Kidney (tissue), 14 donors: ENCODE measurements around the gene KIAA2012. TPM values are rescaled to one million over a fixed set of nuclear protein-coding genes. Genes with fewer than 3 reads are reported as not detected.

ENCODE experiments used
- DNase-seq, 5 donors: peaks; one replicate each; pipeline ENCODE4 v3.0.0-alpha.2; 2013 to 2020
- FAIRE-seq: peaks from 2 replicates; lab custom pipeline; 2012; peaks lifted over from hg19 to GRCh38; lab: Jason Lieb, UNC
- H3K27ac ChIP-seq, 2 donors: one replicate each; pipeline ENCODE4 v1.7.0; 2013; ENCODE audit warnings: low read depth in 2 of 2, low read length in 2 of 2, inconsistent platforms in 1 of 2
- H3K27me3 ChIP-seq: one replicate; pipeline ENCODE4 v1.7.1; 2013; ENCODE audit warnings: low read length, inconsistent platforms; ENCODE audit not compliant: control insufficient read depth, insufficient read depth
- H3K36me3 ChIP-seq, 3 donors: one replicate each; pipeline versions ENCODE4 v1.7.0 to v1.7.1; 2013; ENCODE audit warnings: low read length in 3 of 3, control low read depth in 1 of 3, inconsistent platforms in 1 of 3; ENCODE audit not compliant: insufficient read depth in 3 of 3, control insufficient read depth in 2 of 3
- H3K4me1 ChIP-seq, 3 donors: one replicate each; pipeline versions ENCODE4 v1.7.0 to v1.7.1; 2013; ENCODE audit warnings: low read length in 3 of 3, inconsistent platforms in 1 of 3, low read depth in 1 of 3; ENCODE audit not compliant: control insufficient read depth in 2 of 3, insufficient read depth in 2 of 3
- H3K4me3 ChIP-seq, 3 donors: one replicate each; pipeline versions ENCODE4 v1.7.0 to v1.8.1; 2013; ENCODE audit warnings: low read length in 3 of 3, control low read depth in 1 of 3, inconsistent platforms in 1 of 3
- H3K9ac ChIP-seq, 3 donors: one replicate each; pipeline versions ENCODE4 v1.7.0 to v1.7.1; 2013; ENCODE audit warnings: low read length in 3 of 3, control low read depth in 1 of 3, inconsistent platforms in 1 of 3
- H3K9me3 ChIP-seq, 3 donors: one replicate each; pipeline versions ENCODE4 v1.7.0 to v1.7.1; 2013; ENCODE audit warnings: low read length in 3 of 3, control low read depth in 1 of 3, inconsistent platforms in 1 of 3; ENCODE audit not compliant: control insufficient read depth in 2 of 3, insufficient read depth in 1 of 3
- CTCF ChIP-seq: IDR thresholded peaks from 3 replicates; pipeline ENCODE4 v1.5.1; 2012; ENCODE audit warnings: mild to moderate bottlenecking, moderate library complexity, borderline replicate concordance; ENCODE audit not compliant: insufficient read depth; ENCODE audit errors: extremely low read depth
- intact Hi-C: fragments of 100-400 bp; cut with DNase I; formaldehyde crosslinking; loops from one replicate; pipeline ENCODE4 v1.11.1; 2022
- polyA plus RNA-seq: library from polyadenylated mRNA; stranded (reverse); fragments of 350-450 nt; fragmentation: Illumina TruSeq; extraction: RNeasy Lipid Tissue Mini Kit (QIAGEN cat#74804); gene quantifications from one replicate; pipeline ENCODE4 v1.2.3, GENCODE V29; 2014; ENCODE audit warnings: low read depth, low replicate concordance; ENCODE audit not compliant: insufficient read depth
- total RNA-seq: library from RNA; stranded (reverse); fragmentation: NEBNext Ultra II Directional; extraction: Animal tissue kit (Norgen Biotek cat#: 25700); gene quantifications from one replicate; pipeline ENCODE4 v1.2.1, GENCODE V29; 2021
- donor health status: control.
- donor health status: control.
- donor health status: control.
- donor health status: control.
- donor health status: control.
- donor health status: DM: yes; HTN: yes; CAD: no.
- donor health status: Normal renal cell carcinoma (clear cell type).

KIAA2012 gene
- total and polyA plus RNA-seq, 2 donors from 2014 or later: not detected

- DNase-seq (no peak), FAIRE-seq (no peak)
- intact Hi-C loops: no loop called here
- no peaks in the 10 kb centered on the region for H3K4me1 ChIP-seq
- TF ChIP-seq CTCF: no peak
- H3K27me3 ChIP-seq: no peaks in the 10 kb centered on the region
- H3K9me3 ChIP-seq: no peaks in the 10 kb centered on the region
- no peak overlapping the region for H3K9ac ChIP-seq
- H3K4me3 ChIP-seq: no peak overlapping the region
- no peaks in the 10 kb centered on the region for H3K36me3 ChIP-seq
- no peak overlapping the region for H3K27ac ChIP-seq
Observed at GRCh38 chr2:202052235-202052634, 20.8 kb upstream of the KIAA2012 start.

DNA sequence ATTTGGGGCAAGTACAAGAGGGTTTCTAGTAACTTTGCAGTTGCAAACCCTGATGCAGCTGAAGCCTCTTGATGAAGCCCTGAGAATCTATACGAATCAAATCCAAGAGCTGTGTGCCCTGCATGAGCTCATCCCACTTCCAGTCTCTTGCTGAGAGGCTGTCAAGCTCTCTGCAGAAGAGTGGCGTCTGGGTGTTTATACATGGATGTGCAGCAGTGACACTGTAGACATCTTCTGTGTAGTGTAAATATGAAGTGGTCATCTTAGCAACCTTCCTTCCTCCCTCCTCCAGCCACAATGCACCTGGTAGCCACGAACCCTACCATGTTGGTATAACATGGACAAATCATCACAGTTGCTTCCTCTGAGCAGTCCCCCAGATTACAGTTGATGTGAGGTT lies 18.4 kb upstream of the KIAA2012 start:
- H3K27ac ChIP-seq: no peak overlapping the region
- FAIRE-seq (no peak), DNase-seq (no peak)
- H3K9me3 ChIP-seq: no peaks in the 10 kb centered on the region
- H3K4me3 ChIP-seq: no peak overlapping the region
- H3K36me3 ChIP-seq: no peaks in the 10 kb centered on the region
- intact Hi-C loops: no loop called here
- H3K9ac ChIP-seq: no peak overlapping the region
- no peak for TF ChIP-seq CTCF
- H3K27me3 ChIP-seq: no peaks in the 10 kb centered on the region
- no peaks in the 10 kb centered on the region for H3K4me1 ChIP-seq

- no peaks in the 10 kb centered on the region for H3K9me3 ChIP-seq
- H3K4me3 ChIP-seq: no peak overlapping the region
- FAIRE-seq: no peak
- H3K4me1 ChIP-seq: no peaks in the 10 kb centered on the region
- H3K36me3 ChIP-seq: no peaks in the 10 kb centered on the region
- H3K9ac ChIP-seq: no peak overlapping the region
- intact Hi-C loops: no loop called here
- peak; percentile 11 for TF ChIP-seq CTCF
- DNase-seq: peak in 1 of 5 donors; percentile 51
- no peak overlapping the region for H3K27ac ChIP-seq
- H3K27me3 ChIP-seq: no peaks in the 10 kb centered on the region
Observed at GRCh38 chr2:202056611-202057010, 16.4 kb upstream of the KIAA2012 start.

DNA sequence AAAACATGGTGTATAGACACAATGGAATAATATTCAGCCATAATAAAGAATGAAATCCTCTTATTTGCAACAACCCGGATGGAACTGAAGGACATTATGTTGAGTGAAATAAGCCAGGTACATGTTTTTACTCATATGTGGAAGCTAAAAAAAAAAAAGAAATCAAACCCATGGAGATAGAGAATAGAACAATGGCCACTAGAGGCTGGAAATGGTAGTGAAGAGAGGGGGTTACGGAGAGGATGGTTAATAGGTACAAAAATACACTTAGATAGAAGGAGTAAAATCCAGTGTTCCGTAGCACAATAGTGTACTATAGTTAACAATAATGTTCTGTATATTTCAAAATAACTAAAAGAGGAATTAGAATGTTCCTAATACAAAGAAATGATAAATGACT lies 12.8 kb upstream of the KIAA2012 start:
- Histone ChIP-seq H3K9me3 (no peaks in the 10 kb centered on the region), H3K27ac (no peak overlapping the region), H3K27me3 (no peaks in the 10 kb centered on the region), H3K4me3 (no peak overlapping the region), H3K36me3 (no peaks in the 10 kb centered on the region), H3K4me1 (no peaks in the 10 kb centered on the region), H3K9ac (no peak overlapping the region)
- no peak for TF ChIP-seq CTCF
- intact Hi-C loops: no loop called here
- no peak for FAIRE-seq
- DNase-seq: no peak
